Measurements from ENCODE around the gene FBXO45.
"Not testable (repeated sequence)": the region's sequence is repeated elsewhere in the genome, so short reads cannot be mapped to it uniquely, and the experiment has no call there.

FBXO45 gene

DNA sequence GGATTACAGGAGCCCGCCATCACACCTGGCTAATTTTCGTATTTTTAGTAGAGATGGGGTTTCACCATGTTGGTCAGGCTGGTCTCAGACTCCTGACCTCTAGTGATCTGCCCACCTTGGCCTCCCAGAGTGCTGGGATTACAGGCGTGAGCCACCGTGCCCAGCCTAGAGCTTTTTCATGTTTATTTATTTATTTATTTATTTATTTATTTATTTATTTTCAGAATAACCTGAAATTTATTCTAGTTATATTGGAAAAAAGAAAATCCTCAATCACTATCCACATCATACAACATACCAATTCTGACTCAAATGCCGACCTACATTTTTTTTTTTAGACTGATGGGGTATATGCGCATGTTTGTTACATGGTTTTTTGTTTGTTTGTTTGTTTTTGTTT lies 46.8 kb downstream of the FBXO45 start:
- H3K9me3 Mint-ChIP-seq; intact Hi-C loops (cut with micrococcal nuclease); H3K27me3 Mint-ChIP-seq; H3K27ac Mint-ChIP-seq; H3K4me3 Mint-ChIP-seq; H3K36me3 Mint-ChIP-seq (ENCODE audit: low read depth): not testable (repeated sequence)
- peaks cover 45% of the 10 kb centered on the region for H3K4me1 Mint-ChIP-seq (ENCODE audit: low read depth)

DNA sequence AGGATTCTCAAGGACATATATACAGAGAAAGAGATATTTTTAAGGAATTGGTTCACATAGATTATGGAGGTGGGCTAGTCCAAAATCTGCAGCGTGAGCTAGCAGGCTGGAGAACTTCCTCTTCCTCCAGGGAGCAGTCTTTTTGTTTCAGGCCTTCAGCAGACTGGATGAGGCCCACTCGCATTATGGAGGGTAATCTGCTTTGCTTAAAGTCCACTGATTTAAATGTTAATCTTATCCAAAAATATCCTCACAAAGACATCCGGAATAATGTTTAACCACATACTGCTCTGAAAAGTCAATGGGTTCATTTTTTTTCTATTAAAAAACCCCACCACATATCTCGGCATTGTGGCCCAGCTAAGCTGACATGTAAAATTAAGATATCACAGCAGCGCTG lies 48.8 kb downstream of the FBXO45 start:
- Mint-ChIP-seq H3K36me3 (ENCODE audit: low read depth) (no peaks in the 10 kb centered on the region), H3K9me3 (no peaks in the 10 kb centered on the region), H3K27ac (peak overlapping the region; percentile 62), H3K27me3 (no peaks in the 10 kb centered on the region), H3K4me1 (ENCODE audit: low read depth) (peaks cover 52% of the 10 kb centered on the region), H3K4me3 (no peak overlapping the region)
- intact Hi-C loops (cut with micrococcal nuclease): no loop called here

DNA sequence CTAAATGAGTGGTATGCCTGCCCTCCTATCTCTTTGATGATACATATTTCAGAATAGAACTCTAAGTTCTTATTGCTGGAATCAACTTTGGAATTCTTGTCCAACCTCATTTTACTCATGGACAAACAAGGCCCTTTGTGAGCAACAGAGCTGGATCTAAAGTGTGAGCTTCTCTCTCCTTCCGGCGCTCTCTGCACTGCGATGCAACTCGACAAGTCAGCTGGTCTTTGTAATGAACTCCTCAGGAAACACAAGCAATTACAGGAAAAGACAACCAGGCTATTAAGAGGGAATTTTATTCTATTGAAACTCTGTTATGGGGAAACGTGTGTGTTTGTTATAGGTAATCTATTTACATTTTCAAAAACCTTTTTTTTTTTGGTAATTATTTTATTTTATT lies 50.8 kb downstream of the FBXO45 start:
- H3K36me3 Mint-ChIP-seq (ENCODE audit: low read depth): no peaks in the 10 kb centered on the region
- no peaks in the 10 kb centered on the region for H3K9me3 Mint-ChIP-seq
- no peaks in the 10 kb centered on the region for H3K27me3 Mint-ChIP-seq
- H3K4me1 Mint-ChIP-seq (ENCODE audit: low read depth): peaks cover 59% of the 10 kb centered on the region
- no peak overlapping the region for H3K4me3 Mint-ChIP-seq
- H3K27ac Mint-ChIP-seq: peak overlapping the region; percentile 88
- intact Hi-C loops (cut with micrococcal nuclease): no loop called here

DNA sequence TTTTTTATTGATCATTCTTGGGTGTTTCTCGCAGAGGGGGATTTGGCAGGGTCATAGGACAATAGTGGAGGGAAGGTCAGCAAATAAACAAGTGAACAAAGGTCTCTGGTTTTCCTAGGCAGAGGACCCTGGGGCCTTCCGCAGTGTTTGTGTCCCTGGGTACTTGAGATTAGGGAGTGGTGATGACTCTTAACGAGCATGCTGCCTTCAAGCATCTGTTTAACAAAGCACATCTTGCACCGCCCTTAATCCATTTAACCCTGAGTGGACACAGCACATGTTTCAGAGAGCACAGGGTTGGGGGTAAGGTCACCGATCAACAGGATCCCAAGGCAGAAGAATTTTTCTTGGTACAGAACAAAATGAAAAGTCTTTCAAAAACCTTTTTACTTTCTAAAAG lies 51.2 kb downstream of the FBXO45 start:
- H3K36me3 Mint-ChIP-seq (ENCODE audit: low read depth); H3K27me3 Mint-ChIP-seq; H3K4me3 Mint-ChIP-seq; H3K9me3 Mint-ChIP-seq: not testable (repeated sequence)
- intact Hi-C loops (cut with micrococcal nuclease): loop anchor here (2.0 kb wide), 1 partner anchor 19 kb away; the partner anchor contains the start of gene NRROS
- Mint-ChIP-seq H3K27ac (peak overlapping the region; percentile 88), H3K4me1 (ENCODE audit: low read depth) (peaks cover 63% of the 10 kb centered on the region)

DNA sequence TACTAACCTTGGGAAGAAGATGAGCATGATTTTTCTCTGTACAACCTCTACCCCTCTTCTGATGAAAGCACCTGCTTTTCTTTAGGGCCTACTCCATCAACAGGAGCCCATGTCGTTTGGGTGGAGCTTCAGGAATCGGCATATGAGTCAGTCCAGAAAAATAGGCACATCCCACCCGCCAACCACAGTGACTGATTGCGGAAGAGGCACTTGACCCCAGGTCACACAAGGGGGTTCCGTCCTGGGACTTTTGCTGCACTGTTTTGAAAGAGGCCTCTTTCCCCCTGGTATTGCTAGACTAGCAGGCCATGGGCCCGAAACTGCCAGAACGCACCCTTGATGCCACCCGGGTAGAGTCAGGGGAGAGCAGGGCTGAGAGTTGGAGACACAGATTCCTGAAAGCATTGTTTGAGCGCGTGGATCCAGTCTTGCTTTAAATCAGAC lies 51.7 kb downstream of the FBXO45 start:
- Mint-ChIP-seq H3K36me3 (ENCODE audit: low read depth) (no peaks in the 10 kb centered on the region), H3K27me3 (no peaks in the 10 kb centered on the region), H3K4me3 (peak overlapping the region; percentile 55), H3K9me3 (no peaks in the 10 kb centered on the region), H3K4me1 (ENCODE audit: low read depth) (peaks cover 69% of the 10 kb centered on the region), H3K27ac (peak overlapping the region; percentile 88)
- intact Hi-C loops (cut with micrococcal nuclease): loop anchor here (2.0 kb wide), 1 partner anchor 19 kb away; the partner anchor contains the start of gene NRROS

DNA sequence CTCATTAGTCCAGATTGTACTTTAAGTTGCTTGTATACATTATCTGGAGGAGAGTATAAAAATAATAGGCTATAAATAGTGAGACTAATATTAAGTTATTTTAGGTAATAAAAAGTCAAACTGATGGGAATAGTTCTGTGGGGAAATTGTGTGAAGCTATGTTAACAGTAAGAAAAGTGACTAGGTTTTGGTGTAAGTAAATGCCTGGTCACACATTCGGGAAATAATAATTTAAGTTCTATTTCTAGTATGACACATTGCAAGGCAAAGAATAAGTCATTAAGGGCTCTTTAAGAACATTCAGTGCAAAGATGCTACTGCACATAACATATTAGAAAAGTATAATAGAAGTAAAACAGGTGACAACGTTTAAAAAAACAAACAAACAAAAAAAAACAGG lies 52.2 kb downstream of the FBXO45 start:
- Mint-ChIP-seq H3K27ac (peak overlapping the region; percentile 88), H3K36me3 (ENCODE audit: low read depth) (no peaks in the 10 kb centered on the region), H3K4me1 (ENCODE audit: low read depth) (peaks cover 74% of the 10 kb centered on the region), H3K4me3 (no peak overlapping the region), H3K27me3 (no peaks in the 10 kb centered on the region), H3K9me3 (no peaks in the 10 kb centered on the region)
- intact Hi-C loops (cut with micrococcal nuclease): loop anchor here (2.0 kb wide), 1 partner anchor 18 kb away; the partner anchor contains the start of gene NRROS

DNA sequence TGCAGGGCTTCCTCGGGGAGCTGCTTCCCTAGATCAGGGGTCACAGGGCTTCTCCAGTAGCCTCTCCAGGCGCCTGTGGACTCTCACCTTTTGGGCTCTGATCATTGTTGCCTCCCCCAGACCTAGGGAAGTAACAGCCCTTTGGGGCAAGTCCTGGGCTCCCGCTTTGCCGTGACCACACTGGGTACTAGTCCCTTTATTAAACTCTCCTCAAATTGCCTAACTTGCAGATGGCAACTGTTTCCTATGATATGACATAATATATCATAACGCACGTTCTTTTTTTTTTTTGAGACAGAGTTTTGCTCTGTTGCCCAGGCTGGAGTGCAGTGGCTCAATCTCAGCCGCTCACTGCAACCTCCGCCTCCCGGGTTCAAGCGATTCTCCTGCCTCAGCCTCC lies 53.2 kb downstream of the FBXO45 start:
- no peaks in the 10 kb centered on the region for H3K9me3 Mint-ChIP-seq
- intact Hi-C loops (cut with micrococcal nuclease): loop anchor here (2.0 kb wide), 1 partner anchor 17 kb away; the partner anchor contains the start of gene NRROS

DNA sequence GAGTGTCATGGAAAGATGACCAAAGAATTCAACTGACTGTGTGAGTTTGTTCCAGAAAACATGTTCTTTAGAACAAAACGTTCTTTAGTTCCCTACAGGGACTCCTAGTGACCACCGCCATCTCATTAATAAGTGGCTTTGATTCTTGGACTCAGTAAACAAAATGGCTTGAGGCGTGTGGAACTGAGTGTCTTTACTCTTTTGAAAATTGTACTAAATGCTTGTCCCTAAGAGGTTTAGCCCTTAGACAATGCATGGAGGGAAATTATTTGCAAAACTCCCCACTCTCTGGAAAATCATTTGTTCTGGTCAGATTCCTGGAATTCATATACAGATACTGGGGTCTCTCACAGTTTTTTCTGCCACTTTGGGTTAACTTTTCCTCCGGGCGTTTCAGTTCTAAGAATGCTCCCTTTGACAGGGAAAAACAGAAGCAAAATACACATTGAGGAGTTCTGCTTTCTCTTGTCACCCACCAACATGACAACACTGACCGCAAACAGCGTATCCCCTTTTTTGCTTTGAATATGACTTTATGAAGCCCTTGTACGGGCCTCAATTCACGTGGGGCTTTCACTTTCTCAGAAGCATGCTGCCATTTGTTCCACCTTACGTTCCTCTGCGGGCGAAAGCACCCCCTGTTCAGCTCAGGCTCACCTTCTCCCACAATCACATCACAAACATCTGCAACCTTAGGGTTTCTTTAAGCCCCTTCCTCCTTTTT lies 55.8 kb downstream of the FBXO45 start:
- peak overlapping the region; percentile 74 for H3K4me3 Mint-ChIP-seq
- peaks cover 64% of the 10 kb centered on the region for H3K4me1 Mint-ChIP-seq (ENCODE audit: low read depth)
- no peaks in the 10 kb centered on the region for H3K27me3 Mint-ChIP-seq
- H3K9me3 Mint-ChIP-seq: no peaks in the 10 kb centered on the region
- intact Hi-C loops (cut with micrococcal nuclease): no loop called here
- H3K27ac Mint-ChIP-seq: peak overlapping the region; percentile 95
- no peaks in the 10 kb centered on the region for H3K36me3 Mint-ChIP-seq (ENCODE audit: low read depth)

More for the DNA sequence above, 53.2 kb downstream of the FBXO45 start:
- H3K36me3 Mint-ChIP-seq (ENCODE audit: low read depth): no peaks in the 10 kb centered on the region
- H3K4me3 Mint-ChIP-seq: peak overlapping the region; percentile 45
- H3K27ac Mint-ChIP-seq: peak overlapping the region; percentile 88
- peaks cover 74% of the 10 kb centered on the region for H3K4me1 Mint-ChIP-seq (ENCODE audit: low read depth)
- H3K27me3 Mint-ChIP-seq: no peaks in the 10 kb centered on the region

DNA sequence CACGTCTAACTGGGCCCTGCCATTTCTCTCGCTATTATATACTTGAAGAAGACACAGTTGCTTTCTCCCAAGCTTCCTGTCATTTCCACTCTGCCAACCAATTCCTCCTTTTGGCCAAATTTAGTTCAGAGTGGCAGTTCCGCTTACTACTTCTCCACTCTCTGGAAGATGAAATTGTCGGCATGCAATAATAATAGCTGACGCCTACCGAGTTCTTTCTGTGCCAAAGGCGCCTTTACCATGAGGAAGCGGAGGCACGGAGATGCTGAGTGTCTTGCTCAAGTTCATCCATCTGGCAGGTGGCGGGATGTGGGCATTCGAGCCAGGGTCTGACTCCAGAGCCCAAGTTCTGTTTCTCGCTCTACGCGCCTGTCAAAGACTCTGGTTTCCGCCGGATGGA lies 56.4 kb downstream of the FBXO45 start:
- Mint-ChIP-seq H3K36me3 (ENCODE audit: low read depth) (no peaks in the 10 kb centered on the region), H3K27ac (peak overlapping the region; percentile 95), H3K9me3 (no peaks in the 10 kb centered on the region), H3K4me1 (ENCODE audit: low read depth) (peaks cover 65% of the 10 kb centered on the region), H3K4me3 (peak overlapping the region; percentile 74), H3K27me3 (no peaks in the 10 kb centered on the region)
- intact Hi-C loops (cut with micrococcal nuclease): loop anchor here (1.0 kb wide), 1 partner anchor 9 kb away; no protein-coding TSS in a partner anchor

DNA sequence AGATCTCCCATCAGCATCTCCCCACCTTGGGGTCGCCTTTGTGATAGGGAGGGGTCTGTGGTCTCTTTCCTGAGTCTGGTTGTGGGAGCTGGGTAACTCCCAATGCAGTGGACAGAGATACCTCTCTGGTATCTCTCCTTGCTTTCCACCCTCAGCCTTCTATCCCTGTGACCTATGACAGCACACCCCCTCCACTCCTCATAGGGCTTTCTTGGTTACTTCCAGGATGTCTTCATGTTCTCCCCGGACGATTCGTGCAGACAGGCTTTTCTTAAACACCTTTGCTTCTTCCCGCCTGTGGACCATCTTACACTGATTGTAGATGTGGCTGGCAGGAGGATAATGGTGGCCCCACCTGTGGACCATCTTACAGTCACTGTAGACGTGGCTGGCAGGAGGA lies 56.9 kb downstream of the FBXO45 start:
- no peaks in the 10 kb centered on the region for H3K9me3 Mint-ChIP-seq
- intact Hi-C loops (cut with micrococcal nuclease): loop anchor here (1.0 kb wide), 1 partner anchor 9 kb away; no protein-coding TSS in a partner anchor
- peak overlapping the region; percentile 95 for H3K27ac Mint-ChIP-seq
- peaks cover 65% of the 10 kb centered on the region for H3K4me1 Mint-ChIP-seq (ENCODE audit: low read depth)
- peak overlapping the region; percentile 74 for H3K4me3 Mint-ChIP-seq
- no peaks in the 10 kb centered on the region for H3K27me3 Mint-ChIP-seq
- H3K36me3 Mint-ChIP-seq (ENCODE audit: low read depth): peaks cover 3% of the 10 kb centered on the region

DNA sequence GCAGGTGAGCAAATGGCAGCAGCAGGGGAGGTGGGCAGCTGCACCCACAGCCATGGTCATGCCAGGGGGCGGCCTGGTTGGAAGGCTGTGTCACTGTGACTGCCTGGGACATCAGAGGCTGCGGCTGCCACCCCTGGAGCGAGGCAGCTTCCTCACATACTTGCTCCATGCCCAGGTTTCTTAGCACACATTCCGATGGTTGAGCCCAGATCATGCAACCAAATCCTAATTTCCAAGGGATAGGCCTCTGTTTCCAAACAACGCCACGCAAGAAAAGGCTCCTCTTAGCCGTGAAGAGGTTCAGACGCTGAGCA lies 59.4 kb downstream of the FBXO45 start:
- intact Hi-C loops (cut with micrococcal nuclease): no loop called here
- Mint-ChIP-seq H3K4me1 (ENCODE audit: low read depth) (peaks cover 67% of the 10 kb centered on the region), H3K27ac (no peak overlapping the region), H3K4me3 (no peak overlapping the region), H3K36me3 (ENCODE audit: low read depth) (peaks cover 26% of the 10 kb centered on the region), H3K9me3 (no peaks in the 10 kb centered on the region), H3K27me3 (no peaks in the 10 kb centered on the region)

DNA sequence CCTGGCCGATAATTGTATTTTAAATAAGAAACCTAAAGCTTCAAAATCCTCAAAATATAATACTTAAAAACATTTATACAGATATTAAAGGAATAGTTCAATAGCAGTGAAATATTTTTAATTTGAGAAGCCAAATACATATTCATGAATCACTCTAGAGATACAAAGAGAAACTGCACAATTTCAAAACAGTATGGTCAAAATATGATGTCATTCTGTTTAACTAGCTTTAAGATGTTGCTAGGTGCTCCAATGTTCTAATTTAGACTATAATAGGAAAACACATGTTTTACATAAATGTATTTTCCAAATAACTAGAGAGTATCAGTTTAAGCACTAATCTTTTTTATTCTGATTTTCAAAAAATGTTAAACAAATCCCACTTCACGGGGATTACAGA lies 60.8 kb downstream of the FBXO45 start:
- intact Hi-C loops (cut with micrococcal nuclease): no loop called here
- Mint-ChIP-seq H3K36me3 (ENCODE audit: low read depth) (peaks cover 35% of the 10 kb centered on the region), H3K27ac (no peak overlapping the region), H3K9me3 (no peaks in the 10 kb centered on the region), H3K4me1 (ENCODE audit: low read depth) (peaks cover 70% of the 10 kb centered on the region), H3K4me3 (no peak overlapping the region), H3K27me3 (no peaks in the 10 kb centered on the region)

DNA sequence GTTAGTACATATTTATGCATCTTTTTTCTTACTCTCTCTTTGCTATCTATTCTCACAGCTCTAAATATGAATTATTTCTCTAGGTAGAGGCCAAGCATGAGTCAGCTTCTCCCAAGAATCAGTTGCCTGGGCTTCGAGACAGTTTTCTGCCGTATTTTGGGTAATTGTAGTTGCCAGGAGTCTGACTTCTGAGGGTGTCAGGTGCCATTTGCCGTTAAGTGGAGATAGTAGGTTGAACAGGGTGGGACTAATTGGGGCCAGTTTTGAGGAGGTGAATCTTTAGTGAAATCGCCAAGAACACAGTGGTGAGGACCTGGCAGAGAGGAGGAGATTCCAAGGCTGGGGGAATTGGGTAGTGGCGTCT lies 63.2 kb downstream of the FBXO45 start:
- intact Hi-C loops (cut with micrococcal nuclease): no loop called here
- Mint-ChIP-seq H3K9me3 (no peaks in the 10 kb centered on the region), H3K4me1 (ENCODE audit: low read depth) (peaks cover 75% of the 10 kb centered on the region), H3K27ac (peak overlapping the region; percentile 97), H3K4me3 (peak overlapping the region; percentile 88), H3K36me3 (ENCODE audit: low read depth) (peaks cover 35% of the 10 kb centered on the region), H3K27me3 (no peaks in the 10 kb centered on the region)

DNA sequence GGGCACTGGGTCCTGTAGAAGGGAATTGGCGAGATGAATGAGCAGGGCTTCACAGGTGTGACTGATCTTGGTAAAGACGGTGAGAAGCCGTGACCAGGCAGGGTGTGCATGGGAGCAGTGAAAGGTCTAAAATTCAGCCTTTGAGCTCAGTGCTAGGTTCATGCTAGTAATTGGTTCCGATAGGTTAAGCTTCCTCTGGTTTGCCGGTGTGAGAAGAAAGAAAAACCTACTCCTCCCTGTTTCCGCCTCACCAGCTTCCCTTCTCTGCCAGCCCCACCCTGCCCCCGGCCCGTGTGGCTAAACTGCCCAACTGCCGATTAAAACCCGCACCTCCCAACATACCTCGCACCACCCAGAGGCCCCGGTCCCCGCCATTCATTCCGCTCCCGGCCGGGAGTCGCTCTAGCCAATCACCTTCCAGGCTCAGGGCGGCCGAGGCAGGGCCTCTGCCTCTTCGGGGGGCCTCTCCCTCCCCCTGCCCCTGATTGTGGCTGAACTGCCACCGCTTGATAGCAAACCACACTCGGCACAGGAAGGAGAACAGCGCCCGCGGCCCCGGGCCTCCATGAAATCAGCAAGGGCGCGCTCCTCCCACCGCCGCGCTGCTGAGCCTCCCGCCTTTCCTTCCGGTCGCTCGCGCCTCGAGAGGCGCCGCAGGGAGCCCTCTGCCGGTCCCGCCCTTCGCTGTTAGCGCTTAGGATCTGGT lies 63.7 kb downstream of the FBXO45 start:
- intact Hi-C loops (cut with micrococcal nuclease): no loop called here
- no peaks in the 10 kb centered on the region for H3K9me3 Mint-ChIP-seq
- H3K27me3 Mint-ChIP-seq: no peaks in the 10 kb centered on the region
- peak overlapping the region; percentile 88 for H3K4me3 Mint-ChIP-seq
- peaks cover 35% of the 10 kb centered on the region for H3K36me3 Mint-ChIP-seq (ENCODE audit: low read depth)
- H3K27ac Mint-ChIP-seq: peak overlapping the region; percentile 97
- H3K4me1 Mint-ChIP-seq (ENCODE audit: low read depth): peaks cover 77% of the 10 kb centered on the region

Measured in dendritic cell treated with granulocyte-macrophage colony-stimulating factor and Interleukin-4, amounts not matched to agents 40 ng/mL and 50 ng/mL, for 4 days (primary cell).